HG03139 (cell line): Measurements from ENCODE around the gene HOMER1.

ENCODE experiments used
- ATAC-seq: cut with Tn5 transposase; IDR thresholded peaks from one replicate; pipeline ENCODE4 v1.9.1; 2021; ENCODE audit not compliant: unreplicated experiment

The HOMER1 gene

DNA sequence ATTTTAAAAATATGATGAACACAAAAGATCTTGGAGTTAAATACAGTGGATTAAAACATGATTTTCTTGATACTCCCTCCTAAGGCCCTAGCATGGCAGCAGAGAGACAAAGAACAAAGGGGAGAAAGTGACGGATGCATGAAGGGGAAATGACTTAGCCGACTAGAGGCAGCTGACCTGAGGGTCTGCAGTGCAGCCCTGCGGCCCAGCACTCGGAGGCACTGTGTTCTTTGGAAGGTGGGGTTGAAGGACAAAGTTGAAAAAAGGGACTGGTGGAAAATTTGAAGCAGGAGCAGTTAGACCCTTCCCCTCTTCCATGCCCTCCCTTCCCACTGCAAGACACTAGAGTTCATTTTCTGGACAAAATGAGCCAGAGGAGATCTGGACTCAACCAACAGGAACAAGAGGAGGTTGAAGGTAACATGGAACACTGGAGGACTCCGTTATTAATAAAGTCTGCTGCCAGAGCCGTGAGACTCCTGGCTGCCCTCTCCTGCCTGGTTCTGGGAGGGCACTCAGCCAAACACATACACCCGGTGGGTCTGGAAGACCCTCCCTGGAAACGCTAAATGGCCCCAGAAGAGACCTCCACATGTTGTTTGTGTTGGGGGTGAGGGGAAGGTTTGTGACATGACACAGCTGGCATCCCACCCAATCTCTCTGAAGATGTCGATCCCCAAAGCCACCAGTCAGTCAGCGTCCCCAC, 179.9 kb downstream of the HOMER1 start:
- no peak for ATAC-seq

DNA sequence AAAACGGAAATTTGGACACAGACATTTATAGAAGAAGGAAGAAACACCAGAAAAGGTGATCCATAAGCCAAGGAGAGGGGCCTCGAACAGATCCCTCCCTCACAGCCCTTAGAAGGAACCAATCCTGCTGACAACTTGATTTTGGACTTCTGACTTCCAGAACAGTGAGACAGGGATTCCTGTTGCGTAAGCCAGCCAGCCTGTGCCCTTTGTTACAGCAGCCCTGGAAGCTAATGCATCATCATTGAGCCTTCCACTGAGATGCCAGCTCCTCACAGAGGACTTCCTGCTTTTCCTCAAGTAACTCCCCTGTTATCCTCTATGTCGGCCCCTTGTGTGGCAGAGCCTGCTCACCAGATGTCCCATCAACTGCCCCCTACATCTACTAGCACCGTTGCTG, 183.9 kb downstream of the HOMER1 start:
- ATAC-seq: no peak

DNA sequence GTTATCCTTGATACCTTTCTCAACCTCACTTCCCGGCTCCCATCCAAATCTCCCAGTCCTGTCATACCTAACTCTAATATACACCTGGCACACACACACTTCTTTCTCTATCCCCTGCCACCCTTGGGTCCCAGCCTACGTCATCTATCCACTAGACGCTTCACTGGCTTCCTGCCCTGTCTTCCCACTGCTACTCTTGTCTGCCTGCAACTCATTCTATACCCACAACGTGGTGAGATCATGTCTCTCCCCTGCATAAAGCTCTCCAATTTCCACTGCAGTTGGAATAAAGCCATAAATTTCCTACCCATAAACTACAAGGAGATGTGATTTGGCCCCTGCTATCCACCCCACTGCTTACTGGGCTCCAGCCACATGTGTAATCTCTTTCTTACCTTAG, 184.5 kb downstream of the HOMER1 start:
- no peak for ATAC-seq
